ENCODE data around the gene NR6A1.

- no peak for TF ChIP-seq RAD21 (IDR thresholded peaks at IDR 0.05 in 1 of 2, conservative IDR thresholded peaks at IDR 0.05 in 1 of 2; ENCODE audit: low read depth in 2 of 2, low read length in 2 of 2)
- TF ChIP-seq CTCF (IDR thresholded peaks at IDR 0.05; ENCODE audit: control extremely low read depth in 1 of 3, insufficient read depth in 1 of 3, low read depth in 1 of 3, low read length in 3 of 3): no peak
- no peak for TF ChIP-seq POLR2A (IDR thresholded peaks at IDR 0.05; ENCODE audit: control extremely low read depth in 1 of 2, low read depth in 2 of 2, low read length in 2 of 2)
- no peak for TF ChIP-seq EZH2 (IDR thresholded peaks at IDR 0.05; ENCODE audit: low read depth, low read length, severe bottlenecking)
- TF ChIP-seq MAX (IDR thresholded peaks at IDR 0.05): no peak
- no peak for TF ChIP-seq SRF (IDR thresholded peaks at IDR 0.05; ENCODE audit: low read depth, low read length)
- no peak for TF ChIP-seq POLR2AphosphoS5 (IDR thresholded peaks at IDR 0.05; ENCODE audit: low read depth, low read length)
- TF ChIP-seq EGR1 (IDR thresholded peaks at IDR 0.05; ENCODE audit: borderline replicate concordance, low read depth, low read length): no peak
- no peak for TF ChIP-seq SP1 (IDR thresholded peaks at IDR 0.05; ENCODE audit: low read depth, low read length)
- no peak for TF ChIP-seq CBX8 (IDR thresholded peaks at IDR 0.05; ENCODE audit: borderline replicate concordance, low read depth, low read length)
- TF ChIP-seq CEBPB (IDR thresholded peaks at IDR 0.05; ENCODE audit: low read depth, low read length): no peak
Measured at GRCh38 chr9:124788542-124789217, 17.6 kb upstream of the NR6A1 start.

Data from H1 (cell line).